Loucy (cell line): ENCODE data around the gene HIC1.

Experiments
- H2AFZ ChIP-seq: fragments of 200-600 bp; sonication (generic); 2 replicates; pipeline ENCODE4 v1.6.0; 2016; ENCODE audit warnings: antibody characterized with exemption, mild to moderate bottlenecking, low read length, moderate library complexity
- H3F3A ChIP-seq: fragments of 200-600 bp; 2 replicates; pipeline ENCODE4 v1.6.0; 2016; ENCODE audit warnings: antibody characterized with exemption, low read depth, mild to moderate bottlenecking
- H3K27me3 ChIP-seq: fragments of 200-600 bp; sonication (generic); 2 replicates; pipeline ENCODE4 v1.6.1; 2014; ENCODE audit warnings: low read length, mild to moderate bottlenecking; ENCODE audit not compliant: insufficient read depth, poor library complexity, severe bottlenecking
- H3K36me3 ChIP-seq: fragments of 200-600 bp; sonication (generic); 2 replicates; pipeline ENCODE4 v1.6.1; 2016; ENCODE audit warnings: low read length; ENCODE audit not compliant: insufficient read depth
- H3K4me1 ChIP-seq: fragments of 200-600 bp; sonication (generic); 2 replicates; pipeline ENCODE4 v1.5.1; 2014; ENCODE audit warnings: low read length, mild to moderate bottlenecking; ENCODE audit not compliant: insufficient read depth, poor library complexity, severe bottlenecking
- H3K4me2 ChIP-seq: fragments of 200-600 bp; sonication (generic); 2 replicates; pipeline ENCODE4 v1.6.0; 2014; ENCODE audit warnings: antibody characterized with exemption, low read length, low read depth, mild to moderate bottlenecking; ENCODE audit not compliant: poor library complexity, severe bottlenecking
- H3K4me3 ChIP-seq: fragments of 200-600 bp; sonication (generic); 2 replicates; pipeline ENCODE4 v1.5.1; 2014; ENCODE audit warnings: low read length, mild to moderate bottlenecking, mixed read lengths; ENCODE audit not compliant: poor library complexity, severe bottlenecking
- H3K79me2 ChIP-seq: fragments of 200-600 bp; sonication (generic); 2 replicates; pipeline ENCODE4 v1.6.1; 2014; ENCODE audit warnings: low read length; ENCODE audit not compliant: insufficient read depth
- H3K9ac ChIP-seq: fragments of 200-600 bp; sonication (generic); 2 replicates; pipeline ENCODE4 v1.6.0; 2014; ENCODE audit warnings: mild to moderate bottlenecking, low read depth, low read length, moderate library complexity; ENCODE audit not compliant: poor library complexity, severe bottlenecking
- H3K9me2 ChIP-seq: fragments of 200-600 bp; sonication (generic); replicated peaks from 2 replicates; pipeline ENCODE4 v1.6.1; 2016; ENCODE audit warnings: low read depth, low read length, mixed read lengths
- H3K9me3 ChIP-seq: fragments of 200-600 bp; sonication (generic); 2 replicates; pipeline ENCODE4 v1.6.1; 2014; ENCODE audit warnings: mild to moderate bottlenecking, antibody characterized with exemption, low read length, low read depth; ENCODE audit not compliant: insufficient read depth
- H4K20me1 ChIP-seq: fragments of 200-600 bp; sonication (generic); 2 replicates; pipeline ENCODE4 v1.6.0; 2014; ENCODE audit warnings: antibody characterized with exemption, low read length, mild to moderate bottlenecking; ENCODE audit not compliant: insufficient read depth, poor library complexity, severe bottlenecking
- CTCF ChIP-seq: fragments of 200-600 bp; sonication (generic); conservative IDR thresholded peaks from 2 replicates; pipeline ENCODE4 v1.5.1; 2014; ENCODE audit warnings: mild to moderate bottlenecking, antibody characterized with exemption, low read length
- EZH2phosphoT487 ChIP-seq: fragments of 200-600 bp; IDR thresholded peaks from 2 replicates; pipeline ENCODE4 v1.6.1; 2018; ENCODE audit warnings: antibody characterized with exemption, mild to moderate bottlenecking, moderate library complexity, borderline replicate concordance

The HIC1 gene

GRCh38 chr17:2111691-2112090, 56.8 kb downstream of the HIC1 start:
- Histone ChIP-seq H3K27me3 (no peaks in the 10 kb centered on the region), H4K20me1 (no peaks in the 10 kb centered on the region), H3K9me3 (no peaks in the 10 kb centered on the region), H3K36me3 (peaks cover 26% of the 10 kb centered on the region; the same call in 1 of the 2 replicates), H3K9me2 (no peaks in the 10 kb centered on the region), H3K4me3 (no peak overlapping the region), H3K4me2 (no peak overlapping the region), H3K4me1 (no peaks in the 10 kb centered on the region), H3F3A (no peaks in the 10 kb centered on the region), H3K9ac (no peak overlapping the region), H3K79me2 (peaks cover 8% of the 10 kb centered on the region; the same call in 1 of the 2 replicates), H2AFZ (no peak overlapping the region)
- TF ChIP-seq CTCF (no peak), EZH2phosphoT487 (no peak)
